Stimulated activated naive CD4-positive, alpha-beta T cell treated with Interleukin-2 at 50 U/mL for 16 hours (primary cell): ENCODE results near the gene PLTP.

Source experiments
- DNase-seq: peaks from one replicate; lab custom pipeline; 2025; lab: John Stamatoyannopoulos, UW

The PLTP gene

GRCh38 chr20:45873409-45874103 is 38.4 kb downstream of the PLTP start:
- no peak for DNase-seq

DNA sequence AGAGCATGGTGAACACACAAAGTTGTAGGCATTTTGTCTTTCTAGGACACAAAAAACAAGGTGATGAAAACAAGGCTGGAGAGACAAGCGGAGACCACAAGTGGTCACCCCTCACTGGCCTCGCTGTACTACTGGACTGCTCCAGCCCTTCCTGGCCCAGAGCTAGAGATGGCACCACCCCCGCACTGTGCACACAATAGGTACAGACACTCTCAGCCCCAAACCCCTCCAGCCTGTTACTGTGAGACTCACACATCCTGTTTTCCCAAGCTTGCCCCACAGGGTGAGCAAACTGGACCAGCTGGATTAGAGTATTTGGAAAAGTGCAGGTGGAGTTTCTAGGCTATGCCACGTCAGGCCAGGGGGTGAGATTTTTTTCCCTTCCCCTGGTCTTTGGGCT is 39.3 kb downstream of the PLTP start:
- DNase-seq, result no peak

DNA sequence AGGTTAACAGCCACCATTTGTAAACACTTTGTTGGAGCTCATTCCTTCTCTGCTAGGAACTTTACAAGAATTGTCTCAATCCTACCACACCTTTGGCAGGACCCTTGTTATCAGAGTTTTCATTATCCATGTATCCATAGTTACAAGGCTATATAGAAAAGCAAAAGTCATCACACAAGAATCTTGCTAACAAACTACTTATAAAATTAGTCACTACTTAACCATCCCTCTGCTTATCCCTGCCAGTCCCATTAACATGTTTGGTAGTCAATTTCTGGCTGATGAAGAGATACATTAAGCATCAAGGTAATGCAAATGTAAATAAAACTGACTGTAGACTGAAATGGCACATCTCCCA is 44.2 kb downstream of the PLTP start:
- DNase-seq, result no peak

DNA sequence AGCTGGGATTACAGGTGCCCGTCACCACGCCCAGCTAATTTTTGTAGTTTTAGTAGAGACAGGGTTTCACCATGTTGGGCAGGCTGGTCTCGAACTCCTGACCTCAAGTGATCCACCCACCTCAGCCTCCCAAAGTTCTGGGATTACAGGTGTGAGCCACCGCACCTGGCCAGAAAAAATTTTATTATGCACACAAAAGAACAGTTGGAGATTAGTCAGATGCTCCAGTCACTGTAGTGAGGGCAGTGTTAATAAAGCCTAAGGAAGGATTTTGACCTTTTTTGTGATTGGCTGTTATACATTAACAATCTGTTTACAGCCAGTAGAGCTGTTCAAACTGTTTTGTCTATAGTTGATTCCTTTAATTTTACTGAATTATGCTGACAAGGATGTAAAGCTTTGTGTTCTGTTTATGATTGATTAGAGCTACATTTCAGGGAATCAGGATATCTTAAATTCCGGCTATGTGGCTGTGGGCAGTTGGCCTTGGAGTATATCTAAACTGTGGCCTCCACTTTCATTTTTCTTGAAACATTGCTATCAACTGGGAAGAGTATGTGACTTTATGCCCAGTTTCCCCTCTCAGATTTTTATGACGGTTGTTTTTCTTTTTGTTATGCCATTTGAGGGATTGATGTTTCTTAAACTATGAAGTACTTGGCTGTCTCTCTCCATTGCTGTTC is 44.7 kb downstream of the PLTP start:
- DNase-seq, result no peak

DNA sequence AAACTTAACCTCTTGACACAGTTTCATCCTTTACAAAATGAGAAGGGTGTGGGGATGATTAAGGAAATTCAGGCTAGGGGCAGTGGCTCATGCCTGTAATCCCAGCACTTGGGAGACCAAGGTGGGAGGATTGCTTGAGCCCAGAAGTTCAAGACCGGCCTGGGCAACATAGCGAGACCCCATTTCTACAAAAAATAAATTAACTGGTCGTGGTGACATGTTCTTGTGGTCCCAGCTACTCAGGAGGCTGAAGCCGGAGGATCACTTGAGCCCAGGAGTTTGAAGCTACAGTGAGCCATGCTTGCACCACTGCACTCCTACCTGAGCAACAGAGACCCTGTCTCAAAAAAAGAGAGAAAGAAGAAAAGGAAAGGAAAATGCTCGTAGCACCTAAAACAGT is 45.5 kb downstream of the PLTP start:
- no peak for DNase-seq

- no peak for DNase-seq
These were observed 48.1 kb downstream of the PLTP start for GRCh38 chr20:45863543-45864470.

DNA sequence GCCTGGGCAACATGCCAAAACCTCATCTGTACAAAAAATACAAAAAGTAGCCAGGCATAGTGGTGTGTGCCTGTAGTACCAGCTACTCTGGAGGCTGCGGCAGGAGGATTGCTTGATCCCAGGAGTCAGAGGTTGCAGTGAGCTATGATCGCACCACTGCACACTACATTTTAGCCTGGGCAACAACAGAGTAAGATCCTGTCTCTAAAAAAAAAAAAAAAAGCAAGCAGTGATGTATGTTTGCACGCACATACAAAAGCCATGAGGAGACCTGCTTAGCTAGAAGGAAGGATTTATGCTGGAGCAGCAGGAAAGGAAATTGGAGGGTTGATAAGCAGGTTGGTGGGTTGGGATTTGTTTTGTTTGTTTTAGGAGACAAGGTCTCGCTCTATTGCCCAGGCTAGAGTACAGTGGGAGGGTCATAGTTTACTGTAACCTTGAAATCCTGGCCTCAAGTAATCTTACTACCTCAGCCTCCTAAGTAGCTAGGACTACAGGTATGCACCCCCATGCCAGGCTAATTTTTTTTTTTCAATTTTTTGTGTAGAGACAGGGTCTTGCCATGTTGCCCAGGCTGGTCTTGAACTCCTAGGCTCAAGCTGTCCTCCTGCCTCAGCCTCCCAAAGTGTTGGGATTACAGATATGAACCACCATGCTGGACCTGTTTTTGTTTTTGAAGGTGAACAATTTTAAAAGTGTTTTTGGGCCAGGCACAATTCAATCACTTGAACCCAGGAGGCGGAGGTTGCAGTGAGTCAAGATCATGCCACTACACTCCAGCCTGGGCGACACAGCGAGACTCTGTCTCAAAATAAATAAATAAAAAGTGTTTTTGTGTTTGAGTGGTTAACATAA is 50.5 kb downstream of the PLTP start:
- DNase-seq, result no peak

DNA sequence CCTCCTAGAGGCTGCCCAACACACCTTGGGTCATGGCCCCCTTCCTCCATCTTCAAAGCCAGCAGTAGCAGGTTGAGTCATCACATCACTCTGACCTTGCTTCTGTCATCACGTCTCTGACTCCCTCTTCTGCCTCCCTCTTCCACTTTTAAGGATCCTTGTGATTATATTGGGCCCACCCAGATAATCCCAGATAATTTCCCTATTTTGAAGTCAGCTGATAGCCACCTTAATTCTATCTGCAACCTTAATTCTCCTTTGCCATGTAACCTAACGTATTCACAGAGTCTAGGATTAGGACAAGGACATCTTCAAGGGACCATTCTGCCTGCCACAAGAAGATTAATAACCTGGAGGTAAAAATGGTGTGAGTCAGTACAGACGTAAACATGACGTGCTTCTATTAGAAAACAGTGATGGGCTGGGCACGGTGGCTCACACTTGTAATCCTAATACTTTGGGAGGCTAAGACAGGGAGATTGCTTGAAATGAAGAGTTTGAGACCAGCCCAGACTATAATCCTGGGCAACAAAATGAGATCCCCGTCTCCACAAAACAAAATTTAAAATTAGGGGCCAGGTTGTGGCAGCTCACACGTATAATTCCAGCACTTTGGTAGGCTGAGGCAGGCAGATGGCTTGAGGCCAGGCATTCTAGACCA is 51.3 kb downstream of the PLTP start:
- DNase-seq, result no peak

GRCh38 chr20:45859916-45860315 is 52.0 kb downstream of the PLTP start:
- no peak for DNase-seq

- peak; percentile 46 for DNase-seq
These were observed 54.1 kb downstream of the PLTP start for GRCh38 chr20:45857882-45858216.

GRCh38 chr20:45857114-45857881 is 54.7 kb downstream of the PLTP start, which contains the start of the genes ACOT8 and ZSWIM3:
Gene ACOT8 (minus strand): TSS chr20:45857392. CDS start chr20:45857315, 77 bp downstream.
Gene ZSWIM3 (plus strand): TSS chr20:45857614. CDS start chr20:45857826, 212 bp downstream.
- DNase-seq, result peak; percentile 92

DNA sequence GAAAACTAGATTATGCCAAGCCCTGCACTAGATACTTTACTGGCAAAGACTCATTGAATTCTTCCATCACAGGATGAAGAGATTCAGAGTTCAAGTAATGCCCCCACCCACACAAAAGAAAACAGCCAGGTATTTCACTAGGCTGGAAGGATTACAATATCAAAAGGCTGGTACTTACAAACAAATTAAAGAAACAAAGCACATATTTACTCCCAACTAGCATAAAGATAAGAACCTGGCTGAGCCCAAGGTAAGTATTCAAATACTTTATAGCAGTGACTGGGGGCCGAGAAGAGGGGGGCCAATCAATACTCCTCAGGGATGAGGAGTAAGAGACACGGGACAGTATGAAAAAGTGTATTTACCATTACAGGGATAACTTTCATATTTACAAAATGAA is 58.5 kb downstream of the PLTP start:
- no peak for DNase-seq

DNA sequence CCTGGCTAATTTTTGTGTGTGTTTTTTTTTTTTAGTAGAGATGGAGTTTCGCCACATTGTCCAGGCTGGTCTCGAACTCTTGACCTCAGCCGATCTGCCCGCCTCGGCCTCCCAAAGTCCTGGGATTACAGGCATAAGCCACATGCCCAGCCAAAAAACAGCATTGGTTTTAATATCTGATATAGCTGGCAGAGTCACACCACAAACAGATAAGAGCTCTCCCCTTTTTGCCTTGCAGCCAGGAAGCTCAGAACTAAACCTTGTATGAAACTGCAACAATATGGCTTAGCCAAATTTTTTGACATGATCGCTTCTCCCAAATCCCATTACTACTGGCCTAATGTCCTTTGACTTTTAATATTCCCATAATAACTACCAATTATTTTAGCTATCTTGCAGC is 59.6 kb downstream of the PLTP start:
- DNase-seq, result no peak

DNA sequence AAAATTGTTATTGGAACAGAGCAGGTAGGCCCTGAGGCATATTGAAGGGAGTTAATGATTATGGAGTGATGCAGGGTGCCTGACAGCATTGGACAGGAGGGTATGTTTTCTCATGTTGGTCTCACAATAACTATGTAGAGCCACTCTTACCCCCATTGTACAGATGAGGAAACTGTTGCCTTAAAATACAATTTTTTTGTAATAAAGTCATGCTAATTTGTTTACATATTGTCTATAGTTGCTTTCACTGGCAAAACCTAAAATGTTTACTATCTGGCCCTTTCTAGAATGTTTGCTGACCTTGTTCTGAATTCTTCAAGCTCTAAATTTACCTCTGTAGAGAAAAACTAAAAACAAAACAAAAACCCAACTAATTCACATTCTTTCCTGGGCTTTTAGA is 60.5 kb downstream of the PLTP start:
- DNase-seq, result no peak

GRCh38 chr20:45850926-45851325 is 61.0 kb downstream of the PLTP start:
- DNase-seq, result no peak

GRCh38 chr20:45850238-45850637 is 61.7 kb downstream of the PLTP start:
- DNase-seq, result no peak

DNA sequence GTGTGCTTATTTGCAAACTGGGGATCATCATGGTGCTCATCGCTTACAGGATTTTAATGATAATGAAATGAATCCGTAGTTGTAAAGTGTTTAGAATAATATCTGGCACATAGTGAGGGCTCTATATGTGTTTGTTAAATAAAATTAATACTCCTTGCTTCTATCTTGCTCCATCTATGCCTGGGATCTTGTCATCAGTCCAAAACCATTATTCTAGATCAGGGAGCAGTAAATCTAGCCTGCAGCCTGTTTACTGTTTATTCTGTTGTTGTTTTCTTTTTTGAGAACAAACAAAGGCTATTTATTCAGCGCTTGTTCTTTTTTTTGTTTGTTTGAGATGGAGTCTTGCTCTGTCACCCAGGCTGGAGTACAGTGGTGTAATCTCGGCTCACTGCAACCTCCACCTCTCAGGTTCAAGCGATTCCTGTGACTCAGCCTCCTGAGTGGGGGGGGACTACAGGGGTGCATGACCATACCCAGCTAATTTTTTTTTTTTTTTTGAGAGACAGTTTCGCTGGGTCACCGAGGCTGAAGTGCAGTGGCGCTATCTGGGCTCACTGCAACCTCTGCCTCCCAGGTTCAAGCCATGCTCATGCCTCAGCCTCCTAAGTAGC is 62.9 kb downstream of the PLTP start:
- no peak for DNase-seq
